Left ventricle myocardium inferior (tissue), 1 donor: ENCODE measurements around the gene CCBE1. TPM values are rescaled to one million over a fixed set of nuclear protein-coding genes. Genes with fewer than 3 reads are reported as not detected.
A peak's percentile ranks its signal among the peaks of the same experiment; 100 is the strongest.

ENCODE experiments used
- DNase-seq: peaks from one replicate; pipeline ENCODE4 v3.0.0-alpha.2; 2020
- H3K27ac ChIP-seq: fragments of 200-600 bp; replicated peaks from 2 replicates; pipeline ENCODE4 v1.8.0; 2021
- H3K27me3 ChIP-seq: fragments of 200-600 bp; 2 replicates; pipeline ENCODE4 v1.8.0; 2021; ENCODE audit warnings: low read depth
- H3K36me3 ChIP-seq: fragments of 200-600 bp; 2 replicates; pipeline ENCODE4 v1.8.0; 2021
- H3K4me1 ChIP-seq: fragments of 200-600 bp; 2 replicates; pipeline ENCODE4 v1.8.0; 2021
- H3K4me3 ChIP-seq: fragments of 200-600 bp; 2 replicates; pipeline ENCODE4 v1.8.0; 2021; ENCODE audit warnings: mild to moderate bottlenecking, moderate library complexity
- H3K9me3 ChIP-seq: fragments of 200-600 bp; replicated peaks from 2 replicates; pipeline ENCODE4 v1.8.0; 2021
- CTCF ChIP-seq: fragments of 200-600 bp; IDR thresholded peaks from 2 replicates; pipeline ENCODE4 v1.8.0; 2021; ENCODE audit warnings: antibody characterized with exemption, mild to moderate bottlenecking, borderline replicate concordance
- intact Hi-C: fragments of 100-400 bp; cut with micrococcal nuclease; formaldehyde crosslinking; loops from one replicate; pipeline ENCODE4 v1.11.0; 2022
- total RNA-seq: library from RNA; stranded (reverse); fragmentation: NEBNext Ultra II Directional; extraction: Animal tissue kit (Norgen Biotek cat#: 25700); gene quantifications from one replicate; pipeline ENCODE4 v1.2.1, GENCODE V29; 2021
- donor health status: DM: no; HTN: yes; CAD: no; lungs with severe emphysema.

The CCBE1 gene
- total RNA-seq, 1 donor from 2014 or later, result 3.2 TPM

GRCh38 chr18:59699061-59699460 lies 1.8 kb upstream of the CCBE1 start:
- H3K27me3 ChIP-seq, result peaks cover 57% of the 10 kb centered on the region
- no peak for TF ChIP-seq CTCF
- H3K9me3 ChIP-seq, result no peaks in the 10 kb centered on the region
- DNase-seq, result no peak
- H3K36me3 ChIP-seq, result no peaks in the 10 kb centered on the region
- H3K4me3 ChIP-seq, result no peak overlapping the region
- intact Hi-C loops, result loop anchor here (10.0 kb wide), 1 partner anchor 244 kb away; no protein-coding TSS in a partner anchor
- H3K4me1 ChIP-seq, result peaks cover 26% of the 10 kb centered on the region
- no peak overlapping the region for H3K27ac ChIP-seq

- H3K27ac ChIP-seq, result no peak overlapping the region
- TF ChIP-seq CTCF, result no peak
- H3K36me3 ChIP-seq, result no peaks in the 10 kb centered on the region
- H3K9me3 ChIP-seq, result no peaks in the 10 kb centered on the region
- H3K27me3 ChIP-seq, result peaks cover 65% of the 10 kb centered on the region
- DNase-seq, result peak; percentile 15
- intact Hi-C loops, result loop anchor here (10.0 kb wide), 1 partner anchor 242 kb away; no protein-coding TSS in a partner anchor
- peaks cover 26% of the 10 kb centered on the region for H3K4me1 ChIP-seq
- H3K4me3 ChIP-seq, result peak overlapping the region; percentile 73
Measured at GRCh38 chr18:59696311-59697235, 650 bp downstream of the CCBE1 start.

GRCh38 chr18:59695551-59695950 lies 1.7 kb downstream of the CCBE1 start:
- Histone ChIP-seq H3K9me3 (no peaks in the 10 kb centered on the region), H3K36me3 (no peaks in the 10 kb centered on the region), H3K27me3 (peaks cover 70% of the 10 kb centered on the region), H3K27ac (no peak overlapping the region), H3K4me1 (peaks cover 26% of the 10 kb centered on the region), H3K4me3 (peak overlapping the region; percentile 73)
- no peak for TF ChIP-seq CTCF
- intact Hi-C loops, result loop anchor here (10.0 kb wide), 1 partner anchor 241 kb away; no protein-coding TSS in a partner anchor
- DNase-seq, result no peak

GRCh38 chr18:59694824-59695223 lies 2.4 kb downstream of the CCBE1 start:
- Histone ChIP-seq H3K27me3 (peaks cover 63% of the 10 kb centered on the region), H3K27ac (no peak overlapping the region), H3K36me3 (no peaks in the 10 kb centered on the region), H3K4me3 (no peak overlapping the region), H3K4me1 (peaks cover 26% of the 10 kb centered on the region), H3K9me3 (no peaks in the 10 kb centered on the region)
- TF ChIP-seq CTCF, result no peak
- DNase-seq, result no peak
- intact Hi-C loops, result loop anchor here (10.0 kb wide), 1 partner anchor 240 kb away; no protein-coding TSS in a partner anchor

GRCh38 chr18:59691996-59692395 lies 5.2 kb downstream of the CCBE1 start:
- no peaks in the 10 kb centered on the region for H3K36me3 ChIP-seq
- intact Hi-C loops, result loop anchor here (10.0 kb wide), 1 partner anchor 237 kb away; no protein-coding TSS in a partner anchor
- H3K4me1 ChIP-seq, result peaks cover 17% of the 10 kb centered on the region
- no peak for TF ChIP-seq CTCF
- peaks cover 35% of the 10 kb centered on the region for H3K27me3 ChIP-seq
- no peak overlapping the region for H3K4me3 ChIP-seq
- no peak for DNase-seq
- H3K9me3 ChIP-seq, result no peaks in the 10 kb centered on the region
- H3K27ac ChIP-seq, result no peak overlapping the region
